Ishikawa (cell line): ENCODE data around the gene ANXA2.
A peak's percentile ranks its signal among the peaks of the same experiment; 100 is the strongest.

ENCODE experiments used
- CEBPB ChIP-seq: IDR thresholded peaks from 2 replicates; pipeline ENCODE4 v1.6.1; 2012
- CREB1 ChIP-seq: IDR thresholded peaks from 2 replicates; pipeline ENCODE4 v1.6.1; 2012; ENCODE audit warnings: low read depth
- EGR1 ChIP-seq: IDR thresholded peaks from 2 replicates; pipeline ENCODE4 v1.6.1; 2012
- EP300 ChIP-seq: IDR thresholded peaks from 2 replicates; pipeline ENCODE4 v1.6.1; 2012; ENCODE audit warnings: borderline replicate concordance
- FOXM1 ChIP-seq: IDR thresholded peaks from 2 replicates; pipeline ENCODE4 v1.6.1; 2012; ENCODE audit warnings: low read depth, borderline replicate concordance
- MAX ChIP-seq: IDR thresholded peaks from 2 replicates; pipeline ENCODE4 v1.6.1; 2012
- NFIC ChIP-seq: IDR thresholded peaks from 2 replicates; pipeline ENCODE4 v1.6.1; 2012
- RAD21 ChIP-seq: IDR thresholded peaks from 2 replicates; pipeline ENCODE4 v1.6.1; 2012; ENCODE audit warnings: low read depth
- REST ChIP-seq: IDR thresholded peaks from 2 replicates; pipeline ENCODE4 v1.6.1; 2012; ENCODE audit warnings: low read depth, mild to moderate bottlenecking
- TAF1 ChIP-seq: IDR thresholded peaks from 2 replicates; pipeline ENCODE4 v1.6.1; 2012; ENCODE audit warnings: low read depth, mild to moderate bottlenecking
- TCF12 ChIP-seq: IDR thresholded peaks from 2 replicates; pipeline ENCODE4 v1.6.1; 2012; ENCODE audit warnings: low read depth
- TEAD4 ChIP-seq: IDR thresholded peaks from 2 replicates; pipeline ENCODE4 v1.6.1; 2012
- USF1 ChIP-seq: IDR thresholded peaks from 2 replicates; pipeline ENCODE4 v1.6.1; 2012
- ZBTB7A ChIP-seq: IDR thresholded peaks from 2 replicates; pipeline ENCODE4 v1.6.1; 2012; ENCODE audit warnings: low read depth

ANXA2 gene

DNA sequence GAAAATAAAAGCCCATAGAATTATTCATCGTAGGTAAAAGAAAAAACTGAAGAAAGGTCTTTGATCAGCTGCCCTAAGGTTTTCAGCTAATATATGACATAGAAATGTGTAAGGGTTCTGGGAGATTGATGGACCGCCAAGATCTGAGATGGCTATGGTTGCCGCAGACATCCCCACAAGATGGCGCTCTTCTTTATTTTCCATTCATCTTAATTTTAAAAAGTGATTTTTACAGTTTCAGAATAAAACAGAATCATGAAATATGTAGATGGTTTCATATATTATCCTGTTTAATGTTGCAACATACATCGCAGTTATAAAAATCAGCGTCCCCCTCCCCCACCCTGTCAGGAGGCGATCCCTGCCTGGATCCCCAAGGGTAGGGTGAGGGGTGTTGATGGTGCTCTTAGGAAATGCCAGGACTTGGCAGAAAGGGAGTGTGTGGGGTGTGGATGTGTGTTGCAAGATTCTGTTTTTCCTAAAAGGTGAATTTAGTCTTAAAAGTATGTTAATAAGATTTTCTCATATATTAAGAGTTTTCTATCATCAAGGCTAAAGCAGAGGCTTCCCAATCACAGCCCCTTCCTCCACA, 68.8 kb downstream of the ANXA2 start:
- TF ChIP-seq TEAD4 (no peak), RAD21 (peak; percentile 52), USF1 (no peak), ZBTB7A (no peak)

GRCh38 chr15:60326824-60327654, 70.7 kb downstream of the ANXA2 start:
- peak; percentile 90 for TF ChIP-seq RAD21
- no peak for TF ChIP-seq TEAD4

GRCh38 chr15:60326343-60326742, 71.4 kb downstream of the ANXA2 start:
- TF ChIP-seq USF1 (no peak), REST (no peak), FOXM1 (no peak), TCF12 (no peak), EP300 (no peak), CEBPB (no peak), CREB1 (no peak)

DNA sequence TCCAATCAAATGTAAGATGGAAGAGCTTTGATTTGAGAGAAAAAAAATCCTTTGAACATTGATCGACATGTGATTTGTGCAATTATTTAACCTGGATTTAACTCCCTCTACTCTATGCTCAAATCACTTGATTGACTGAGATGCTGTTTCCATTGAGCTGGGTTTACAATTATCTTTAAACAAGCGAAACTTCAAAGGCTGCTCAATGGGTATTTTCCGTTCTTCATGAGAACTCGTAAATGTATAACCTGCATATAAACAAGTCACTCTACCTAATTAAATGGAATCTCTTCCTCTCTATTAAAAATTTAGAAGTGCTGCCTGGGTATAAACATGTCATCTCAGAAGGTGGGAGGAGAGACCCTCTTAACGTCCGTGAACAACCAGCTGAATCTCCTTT, 71.9 kb downstream of the ANXA2 start:
- TF ChIP-seq FOXM1 (no peak), CREB1 (no peak), TCF12 (no peak)

GRCh38 chr15:60324706-60325438, 72.9 kb downstream of the ANXA2 start:
- TF ChIP-seq CREB1 (no peak), MAX (no peak)

GRCh38 chr15:60323322-60323721, 74.5 kb downstream of the ANXA2 start:
- TF ChIP-seq TCF12 = no peak

- TF ChIP-seq TCF12 (no peak), TEAD4 (no peak), MAX (no peak), RAD21 (no peak), EP300 (no peak), NFIC (no peak), CEBPB (no peak), REST (no peak), USF1 (no peak), ZBTB7A (no peak), EGR1 (no peak), TAF1 (no peak)
These were observed 77.4 kb downstream of the ANXA2 start for GRCh38 chr15:60320365-60320764.
